B cell (primary cell): ENCODE data around the gene PAPPA. TPM values are rescaled to one million over a fixed set of nuclear protein-coding genes. Genes with fewer than 3 reads are reported as not detected.

Experiments used
- ATAC-seq: fragments of 200-7000 bp; cut with Tn5 transposase; one replicate; pipeline ENCODE4 v1.10.0; 2021; ENCODE audit warnings: low read depth, mild to moderate bottlenecking, moderate number of reproducible peaks, moderate library complexity
- CTCF ChIA-PET: fragments of 350-600 bp; sonication (Branson Sonifier 250); formaldehyde crosslinking; loops from one replicate; lab custom pipeline; 2021; ENCODE audit warnings: antibody characterized with exemption, inconsistent platforms; lab: Charles Lee
- POLR2A ChIA-PET: fragments of 350-600 bp; sonication (Branson Sonifier 250); formaldehyde crosslinking; loops from one replicate; lab custom pipeline; 2021; ENCODE audit warnings: antibody characterized with exemption; lab: Charles Lee
- DNase-seq: peaks from one replicate; pipeline ENCODE4 v3.0.0; 2013
- H2AFZ ChIP-seq: 2 replicates; pipeline ENCODE4 v1.6.1; 2012; ENCODE audit warnings: mild to moderate bottlenecking, low read depth, low read length; ENCODE audit not compliant: insufficient read depth, poor library complexity, severe bottlenecking
- H3K27ac ChIP-seq, 2 donors: 1 replicate in 1 of 2; 2 replicates in 1 of 2; pipeline ENCODE4 v1.5.1; 2012 to 2013; ENCODE audit warnings: low read length in 2 of 2, mild to moderate bottlenecking in 2 of 2, moderate library complexity in 1 of 2
- H3K27me3 ChIP-seq, 4 experiments: fragments of 200-600 bp in 1 of 4; sonication (generic) in 1 of 4; replicated peaks in 1 of 4; 1 replicate in 2 of 4; 2 replicates in 2 of 4; pipeline versions ENCODE4 v1.6.1 to v1.7.0; 2013 to 2016; ENCODE audit warnings: low read length in 3 of 4, mild to moderate bottlenecking in 2 of 4, mixed read lengths in 1 of 4, moderate library complexity in 1 of 4; ENCODE audit not compliant: insufficient read depth in 4 of 4, control insufficient read depth in 3 of 4; ENCODE audit errors: control extremely low read depth in 1 of 4
- H3K36me3 ChIP-seq, 2 experiments: replicated peaks in 1 of 2; 1 replicate in 1 of 2; 2 replicates in 1 of 2; pipeline versions ENCODE4 v1.6.1 to v1.7.1; 2013; ENCODE audit warnings: low read length in 1 of 2; ENCODE audit not compliant: insufficient read depth in 2 of 2, control insufficient read depth in 1 of 2; ENCODE audit errors: control extremely low read depth in 1 of 2, extremely low read depth in 1 of 2
- H3K4me1 ChIP-seq, 2 donors: fragments of 200-600 bp in 1 of 2; sonication (generic) in 1 of 2; 1 replicate in 1 of 2; 2 replicates in 1 of 2; pipeline versions ENCODE4 v1.5.1 to v1.6.1; 2013 to 2017; ENCODE audit warnings: low read length in 2 of 2; ENCODE audit not compliant: control insufficient read depth in 2 of 2, insufficient read depth in 2 of 2
- H3K4me2 ChIP-seq: replicated peaks from 2 replicates; pipeline ENCODE3; 2012; ENCODE audit warnings: mild to moderate bottlenecking, low read depth, low read length; ENCODE audit not compliant: poor library complexity, severe bottlenecking
- H3K4me3 ChIP-seq, 5 experiments: fragments of 200-600 bp in 1 of 5; sonication (generic) in 1 of 5; 1 replicate in 3 of 5; 2 replicates in 2 of 5; pipeline versions ENCODE4 v1.5.1 to v1.7.0; 2011 to 2016; ENCODE audit warnings: low read length in 4 of 5, mild to moderate bottlenecking in 4 of 5, low read depth in 2 of 5, control low read depth in 1 of 5, moderate library complexity in 1 of 5; ENCODE audit not compliant: insufficient read depth in 1 of 5; ENCODE audit errors: control extremely low read depth in 1 of 5, extremely low read depth in 1 of 5
- H3K79me2 ChIP-seq: fragments of 200-600 bp; sonication (generic); one replicate; pipeline ENCODE4 v1.6.0; 2016; ENCODE audit warnings: low read length; ENCODE audit not compliant: control insufficient read depth, insufficient read depth
- H3K9ac ChIP-seq: fragments of 200-600 bp; sonication (generic); 2 replicates; pipeline ENCODE4 v1.6.1; 2017; ENCODE audit warnings: mild to moderate bottlenecking, low read length, moderate library complexity
- H3K9me3 ChIP-seq, 3 donors: one replicate each; pipeline versions ENCODE4 v1.6.1 to v1.7.1; 2013; ENCODE audit warnings: low read length in 2 of 3; ENCODE audit not compliant: control insufficient read depth in 2 of 3, insufficient read depth in 1 of 3; ENCODE audit errors: control extremely low read depth in 1 of 3
- H4K20me1 ChIP-seq: 2 replicates; pipeline ENCODE4 v1.6.0; 2012; ENCODE audit warnings: mild to moderate bottlenecking, low read length; ENCODE audit not compliant: insufficient read depth, control insufficient read depth, poor library complexity, severe bottlenecking
- H3K27ac Mint-ChIP-seq: one replicate; pipeline ENCODE4 v1.8.0; 2021; ENCODE audit warnings: mixed read lengths
- H3K27me3 Mint-ChIP-seq: one replicate; pipeline ENCODE4 v1.8.0; 2021; ENCODE audit warnings: mixed read lengths
- H3K4me1 Mint-ChIP-seq: one replicate; pipeline ENCODE4 v1.8.0; 2021; ENCODE audit warnings: mixed read lengths
- H3K4me3 Mint-ChIP-seq: one replicate; pipeline ENCODE4 v1.8.0; 2021; ENCODE audit warnings: mixed read lengths
- H3K9me3 Mint-ChIP-seq: one replicate; pipeline ENCODE4 v1.8.0; 2022; ENCODE audit warnings: mixed read lengths; ENCODE audit not compliant: insufficient read depth
- EZH2 ChIP-seq: IDR thresholded peaks from 2 replicates; pipeline ENCODE4 v1.6.1; 2012; ENCODE audit warnings: borderline replicate concordance, low read depth, mild to moderate bottlenecking, moderate library complexity, low read length; ENCODE audit not compliant: insufficient read depth, poor library complexity, severe bottlenecking
- WGBS: methylation state at CpG from one replicate; pipeline ENCODE4 v1.1.5; 2013; ENCODE audit warnings: missing lambda C conversion rate; ENCODE audit not compliant: insufficient coverage; 5-methylcytosine and 5-hydroxymethylcytosine counted together
- intact Hi-C: fragments of 100-400 bp; cut with micrococcal nuclease; formaldehyde crosslinking; loops from one replicate; pipeline ENCODE4 v1.10.0; 2022
- polyA plus RNA-seq: library from polyadenylated mRNA; depleted of rRNA; stranded (reverse); fragments of >200 nt; gene quantifications from 2 replicates; pipeline ENCODE4 v1.2.3, GENCODE V29; 2012
- total RNA-seq, 2 donors: library from RNA; stranded (reverse); fragments of 120-200 nt in 1 of 2; gene quantifications; 1 replicate in 1 of 2; 2 replicates in 1 of 2; pipeline versions ENCODE4 v1.2.3 to v1.2.4, GENCODE V29; 2013 to 2022
- TF ChIP-seq, protein P1 (sequence below): fragments of 200-600 bp; IDR thresholded peaks from one replicate; pipeline ENCODE4 v1.8.0; 2022; ENCODE audit warnings: antibody characterized with exemption, mild to moderate bottlenecking

PAPPA gene
- total and polyA plus RNA-seq, 2 donors (not counting 1 experiment from before 2014, with no cell fraction given) = not detected

DNA sequence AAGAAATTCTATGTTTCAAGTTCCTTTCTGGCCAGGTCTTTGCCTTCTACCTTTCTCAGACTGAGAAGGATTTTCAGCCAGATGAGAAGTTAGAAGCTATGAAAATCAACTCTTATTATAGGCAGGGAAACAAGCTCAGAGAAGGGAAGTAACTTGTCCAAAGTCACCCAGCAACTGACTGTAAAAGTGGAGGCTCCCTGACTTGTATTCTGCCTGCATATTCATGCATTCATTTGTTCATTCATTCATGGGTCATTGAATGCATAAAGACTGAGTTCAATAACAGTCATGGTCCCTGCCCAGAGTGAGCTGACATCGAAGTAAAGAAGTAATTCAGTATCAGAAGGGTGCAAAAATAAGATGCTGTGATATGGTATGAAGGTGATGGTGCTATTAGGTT, 239.6 kb downstream of the PAPPA start:
- Mint-ChIP-seq H3K4me1 (no peaks in the 10 kb centered on the region), H3K4me3 (no peak overlapping the region), H3K9me3 (no peaks in the 10 kb centered on the region), H3K27ac (no peak overlapping the region), H3K27me3 (no peaks in the 10 kb centered on the region)
- Histone ChIP-seq H3K4me1 (no peaks in the 10 kb centered on the region), H3K9me3 (no peaks in the 10 kb centered on the region), H3K9ac (no peak overlapping the region), H3K27me3 (no peaks in the 10 kb centered on the region), H2AFZ (no peak overlapping the region), H3K4me2 (no peak overlapping the region), H4K20me1 (no peaks in the 10 kb centered on the region), H3K79me2 (no peaks in the 10 kb centered on the region), H3K36me3 (no peaks in the 10 kb centered on the region), H3K27ac (no peak overlapping the region), H3K4me3 (no peak overlapping the region)
- 83% methylated on average over 1 of the region's 1 CpG for WGBS
- POLR2A ChIA-PET = no interaction called here
- ATAC-seq (no peak), DNase-seq (no peak)
- intact Hi-C loops = no loop called here
- CTCF ChIA-PET = no interaction called here
- TF ChIP-seq, protein P1, sequence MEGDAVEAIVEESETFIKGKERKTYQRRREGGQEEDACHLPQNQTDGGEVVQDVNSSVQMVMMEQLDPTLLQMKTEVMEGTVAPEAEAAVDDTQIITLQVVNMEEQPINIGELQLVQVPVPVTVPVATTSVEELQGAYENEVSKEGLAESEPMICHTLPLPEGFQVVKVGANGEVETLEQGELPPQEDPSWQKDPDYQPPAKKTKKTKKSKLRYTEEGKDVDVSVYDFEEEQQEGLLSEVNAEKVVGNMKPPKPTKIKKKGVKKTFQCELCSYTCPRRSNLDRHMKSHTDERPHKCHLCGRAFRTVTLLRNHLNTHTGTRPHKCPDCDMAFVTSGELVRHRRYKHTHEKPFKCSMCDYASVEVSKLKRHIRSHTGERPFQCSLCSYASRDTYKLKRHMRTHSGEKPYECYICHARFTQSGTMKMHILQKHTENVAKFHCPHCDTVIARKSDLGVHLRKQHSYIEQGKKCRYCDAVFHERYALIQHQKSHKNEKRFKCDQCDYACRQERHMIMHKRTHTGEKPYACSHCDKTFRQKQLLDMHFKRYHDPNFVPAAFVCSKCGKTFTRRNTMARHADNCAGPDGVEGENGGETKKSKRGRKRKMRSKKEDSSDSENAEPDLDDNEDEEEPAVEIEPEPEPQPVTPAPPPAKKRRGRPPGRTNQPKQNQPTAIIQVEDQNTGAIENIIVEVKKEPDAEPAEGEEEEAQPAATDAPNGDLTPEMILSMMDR = no peak
- no peak for TF ChIP-seq EZH2

DNA sequence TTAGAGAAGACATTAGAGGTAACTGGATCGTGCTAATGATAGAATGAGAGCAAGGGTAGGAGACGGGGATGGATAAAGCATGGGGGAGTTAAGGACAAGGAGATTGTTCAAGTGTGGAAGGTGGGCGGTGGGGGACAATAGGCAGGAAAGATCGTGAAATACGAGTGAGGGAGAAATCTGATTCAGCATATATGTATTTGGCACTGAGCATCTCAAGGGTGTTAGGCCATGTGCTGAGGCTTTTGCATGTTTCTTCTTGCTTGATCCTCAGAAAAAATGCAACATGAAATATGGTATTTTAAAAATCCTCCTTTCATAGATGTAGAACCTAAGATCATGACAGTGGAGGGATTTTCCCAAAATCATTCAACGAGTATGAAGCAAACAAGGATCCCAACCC, 240.5 kb downstream of the PAPPA start:
- POLR2A ChIA-PET = no interaction called here
- no peaks in the 10 kb centered on the region for H3K4me1 Mint-ChIP-seq
- no peak for TF ChIP-seq EZH2
- TF ChIP-seq, protein P1 = no peak
- intact Hi-C loops = no loop called here
- no peak overlapping the region for H3K4me3 Mint-ChIP-seq
- CTCF ChIA-PET = no interaction called here
- Histone ChIP-seq H3K4me1 (no peaks in the 10 kb centered on the region), H3K79me2 (no peaks in the 10 kb centered on the region), H3K9ac (no peak overlapping the region), H3K27ac (no peak overlapping the region), H3K9me3 (no peaks in the 10 kb centered on the region), H3K36me3 (no peaks in the 10 kb centered on the region), H3K4me2 (no peak overlapping the region), H4K20me1 (no peaks in the 10 kb centered on the region), H3K27me3 (no peaks in the 10 kb centered on the region), H3K4me3 (no peak overlapping the region), H2AFZ (no peak overlapping the region)
- ATAC-seq = no peak
- H3K27me3 Mint-ChIP-seq = no peaks in the 10 kb centered on the region
- H3K9me3 Mint-ChIP-seq = no peaks in the 10 kb centered on the region
- no peak for DNase-seq
- H3K27ac Mint-ChIP-seq = no peak overlapping the region
- WGBS = 98% methylated on average over 3 of the region's 6 CpGs
